Measurements from ENCODE around the gene SNED1.

DNA sequence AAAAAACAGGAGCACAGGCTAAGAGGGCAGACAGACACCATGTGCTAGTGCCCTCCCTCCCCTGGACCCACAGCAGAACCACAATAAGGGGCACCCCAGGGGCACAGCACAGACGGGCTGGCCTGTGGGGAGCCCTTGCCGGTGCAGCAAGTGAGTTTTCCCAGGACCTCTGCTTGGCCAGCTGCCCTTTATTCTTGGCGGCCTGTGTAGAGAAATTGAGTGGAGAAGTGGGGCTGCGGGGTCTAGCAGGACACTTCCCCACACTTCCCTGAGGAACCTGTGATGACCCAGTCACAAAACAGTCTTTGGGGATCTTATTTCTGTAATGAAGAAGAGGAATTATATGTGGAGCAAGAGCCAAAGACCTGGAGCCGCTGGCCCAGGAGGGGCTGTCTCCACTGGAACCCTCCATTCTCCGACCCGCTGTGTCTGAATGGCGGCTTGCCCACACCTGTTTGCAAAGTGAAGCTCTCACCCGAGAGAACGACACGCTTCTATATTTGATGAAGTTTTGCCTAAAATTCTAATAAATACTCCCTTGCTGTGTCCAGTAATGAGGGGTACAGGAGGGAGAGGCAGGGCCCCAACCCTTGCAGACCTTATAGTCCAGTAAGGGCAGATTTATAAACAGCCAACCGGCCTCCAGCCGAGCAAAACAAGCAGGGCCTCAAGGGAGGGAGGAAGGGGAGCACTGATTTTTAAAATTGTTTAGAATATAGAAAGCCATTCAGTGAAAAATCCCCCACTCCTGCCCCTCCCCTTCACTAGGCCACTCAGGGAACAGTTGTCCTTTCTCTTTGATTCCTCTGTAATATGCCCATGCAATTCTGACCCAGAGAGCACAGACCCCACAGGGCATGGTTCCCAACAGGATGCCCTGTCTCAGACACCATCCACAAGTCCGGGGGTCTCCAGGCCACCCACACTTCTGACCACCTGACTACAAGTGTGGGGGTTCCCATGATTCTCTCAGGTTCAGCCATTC, 44.7 kb upstream of the SNED1 start:
- TF ChIP-seq POLR2AphosphoS5 (IDR thresholded peaks at IDR 0.05) (no peak), POLR2A (IDR thresholded peaks at IDR 0.05) (no peak)
- TF ChIP-seq, protein P1, sequence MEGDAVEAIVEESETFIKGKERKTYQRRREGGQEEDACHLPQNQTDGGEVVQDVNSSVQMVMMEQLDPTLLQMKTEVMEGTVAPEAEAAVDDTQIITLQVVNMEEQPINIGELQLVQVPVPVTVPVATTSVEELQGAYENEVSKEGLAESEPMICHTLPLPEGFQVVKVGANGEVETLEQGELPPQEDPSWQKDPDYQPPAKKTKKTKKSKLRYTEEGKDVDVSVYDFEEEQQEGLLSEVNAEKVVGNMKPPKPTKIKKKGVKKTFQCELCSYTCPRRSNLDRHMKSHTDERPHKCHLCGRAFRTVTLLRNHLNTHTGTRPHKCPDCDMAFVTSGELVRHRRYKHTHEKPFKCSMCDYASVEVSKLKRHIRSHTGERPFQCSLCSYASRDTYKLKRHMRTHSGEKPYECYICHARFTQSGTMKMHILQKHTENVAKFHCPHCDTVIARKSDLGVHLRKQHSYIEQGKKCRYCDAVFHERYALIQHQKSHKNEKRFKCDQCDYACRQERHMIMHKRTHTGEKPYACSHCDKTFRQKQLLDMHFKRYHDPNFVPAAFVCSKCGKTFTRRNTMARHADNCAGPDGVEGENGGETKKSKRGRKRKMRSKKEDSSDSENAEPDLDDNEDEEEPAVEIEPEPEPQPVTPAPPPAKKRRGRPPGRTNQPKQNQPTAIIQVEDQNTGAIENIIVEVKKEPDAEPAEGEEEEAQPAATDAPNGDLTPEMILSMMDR (IDR thresholded peaks at IDR 0.05), result no peak

All from breast epithelium (tissue), 3 donors.